HuH-7 (cell line): ENCODE data around the gene SHISA6.

Source experiments
- DNase-seq: peaks from one replicate; pipeline ENCODE4 v3.0.0; 2011; ENCODE audit warnings: low spot score

SHISA6 gene

GRCh38 chr17:11598274-11599221 lies 357.5 kb downstream of the SHISA6 start, which contains the start of gene DNAH9:
DNAH9 (plus strand) TSS chr17:11598470; CDS start chr17:11598499, 29 bp downstream.
- peak; percentile 18 for DNase-seq

- DNase-seq: no peak
These were observed 360.6 kb downstream of the SHISA6 start for GRCh38 chr17:11601661-11602060.

GRCh38 chr17:11608396-11608795 lies 367.4 kb downstream of the SHISA6 start:
- DNase-seq: peak; percentile 40

DNA sequence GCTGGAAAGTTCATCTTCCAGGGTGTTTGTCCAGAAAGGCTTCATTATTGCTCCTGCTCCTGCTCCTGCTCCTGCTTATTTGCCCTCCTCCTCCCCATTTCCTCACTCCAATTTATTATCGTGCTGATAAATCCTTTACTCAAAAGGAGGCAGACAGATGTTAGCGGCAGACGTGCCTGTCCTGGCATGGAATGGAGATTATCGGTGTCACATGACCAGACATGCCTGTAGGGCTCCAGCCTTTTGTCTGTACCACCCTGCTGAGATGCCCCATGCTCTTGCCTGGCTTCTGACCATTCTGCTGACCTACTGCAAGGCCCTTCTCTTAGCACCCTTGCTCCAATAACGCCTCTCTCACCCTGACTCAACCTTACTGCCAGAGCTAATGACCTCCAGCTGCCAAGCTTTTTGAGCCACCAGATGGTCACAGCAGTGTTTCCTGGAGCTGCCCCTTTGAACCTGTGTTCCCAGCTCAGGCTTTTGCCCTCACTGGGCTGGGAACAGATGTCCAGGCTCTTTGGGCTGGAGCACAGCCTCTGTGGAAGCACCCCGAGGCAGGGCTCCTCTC lies 370.1 kb downstream of the SHISA6 start:
- DNase-seq: no peak

GRCh38 chr17:11612956-11613355 lies 371.9 kb downstream of the SHISA6 start:
- no peak for DNase-seq
